Left lobe of liver (tissue), 2 donors: ENCODE measurements around the gene RFX5. TPM values are rescaled to one million over a fixed set of nuclear protein-coding genes. Genes with fewer than 3 reads are reported as not detected.
"Not testable (repeated sequence)": the region's sequence is repeated elsewhere in the genome, so short reads cannot be mapped to it uniquely, and the experiment has no call there.

Experiments
- ATAC-seq: fragments of 200-7000 bp; cut with Tn5 transposase; one replicate; pipeline ENCODE4 v1.9.1; 2020; ENCODE audit warnings: mild to moderate bottlenecking, moderate library complexity
- DNase-seq: peaks from one replicate; pipeline ENCODE4 v3.0.0-alpha.2; 2020; ENCODE audit warnings: low spot score
- total RNA-seq: library from RNA; stranded (reverse); gene quantifications from one replicate; pipeline ENCODE4 v1.2.1, GENCODE V29; 2021
- donor health status: DM: no; HTN: no; CAD: no; lungs with moderate emphysema.
- donor health status: DM: no; HTN: yes; CAD: no.

The RFX5 gene
- 12.2 TPM for total RNA-seq

DNA sequence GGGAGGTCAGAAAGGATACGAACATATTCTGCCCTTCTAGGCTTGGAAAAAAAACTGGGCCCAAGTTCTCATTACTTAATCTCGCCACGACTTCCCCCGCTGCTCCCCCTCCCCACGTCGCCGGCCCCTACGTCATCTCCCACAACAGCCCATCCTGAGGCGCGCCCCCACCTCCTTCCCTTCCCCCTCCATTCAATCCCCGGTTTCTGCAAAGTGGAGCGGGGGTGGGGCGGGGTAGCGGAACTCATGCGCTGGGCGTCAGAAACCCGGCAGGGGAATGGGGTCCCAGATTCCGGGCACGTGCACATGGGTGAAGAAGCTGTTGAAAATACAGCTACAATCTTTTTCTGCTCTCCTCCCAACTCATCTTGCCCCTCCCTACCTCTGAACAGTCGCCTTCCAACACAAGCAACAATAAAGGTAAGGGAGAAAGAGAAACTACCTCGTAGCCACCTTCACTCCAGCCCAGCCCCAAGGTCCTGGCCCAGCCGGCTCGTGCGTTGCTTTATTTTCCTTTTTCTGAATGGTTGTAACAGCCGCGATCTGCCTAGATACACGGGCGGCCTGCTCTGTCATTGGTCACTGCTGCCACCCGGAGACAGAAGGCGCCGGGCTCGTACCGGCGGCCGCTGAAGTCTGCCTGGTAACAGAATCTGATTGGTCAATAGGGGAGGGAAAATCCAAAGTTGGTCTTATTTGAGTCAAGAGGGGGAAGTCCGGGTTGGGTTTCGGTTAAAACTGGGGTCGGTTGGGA lies at the start of gene RFX5:
Gene RFX5 (minus strand): TSS at position 484 of the 754 bp plus-strand sequence. CDS start 932 bp downstream, outside the sequence.
- DNase-seq = peak; percentile 95
- peak; percentile 97 for ATAC-seq

DNA sequence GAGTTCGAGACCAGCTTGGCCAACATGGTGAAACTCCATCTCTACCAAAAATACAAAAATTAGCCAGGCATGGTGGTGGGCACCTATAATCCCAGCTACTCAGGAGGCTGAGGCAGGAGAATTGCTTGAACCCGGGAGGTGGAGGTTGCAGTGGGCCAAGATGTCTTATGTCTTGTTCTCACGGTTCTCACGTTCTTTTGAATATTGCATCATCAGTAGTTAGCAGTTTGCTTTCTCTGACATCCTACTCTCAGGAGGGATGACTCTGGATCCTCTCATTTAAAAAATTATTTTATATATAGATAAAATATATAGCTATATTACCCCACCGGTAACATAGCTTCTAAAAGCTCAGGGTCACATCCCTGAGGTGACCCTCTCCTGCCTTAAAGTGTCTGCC lies 49.2 kb upstream of the RFX5 start:
- ATAC-seq, DNase-seq: not testable (repeated sequence)

DNA sequence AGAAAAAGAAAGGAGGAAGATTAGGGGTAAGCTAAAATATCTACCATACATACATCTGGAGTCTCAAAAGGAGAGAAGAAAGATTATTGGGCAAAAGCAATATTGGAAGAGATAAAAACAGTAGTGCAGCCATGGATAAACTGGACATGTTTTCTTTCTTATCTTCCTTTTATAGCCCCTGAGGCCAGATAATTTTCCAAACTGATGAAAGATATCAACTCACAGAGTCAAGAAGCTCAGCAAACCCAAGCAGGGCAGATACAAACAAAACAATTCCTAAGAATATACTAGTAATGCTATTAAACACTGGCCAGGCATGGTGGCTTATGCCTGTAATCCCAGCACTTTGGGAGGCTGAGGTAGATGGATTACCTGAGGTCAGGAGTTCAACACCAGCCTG lies 46.5 kb upstream of the RFX5 start:
- no peak for ATAC-seq
- DNase-seq = no peak

DNA sequence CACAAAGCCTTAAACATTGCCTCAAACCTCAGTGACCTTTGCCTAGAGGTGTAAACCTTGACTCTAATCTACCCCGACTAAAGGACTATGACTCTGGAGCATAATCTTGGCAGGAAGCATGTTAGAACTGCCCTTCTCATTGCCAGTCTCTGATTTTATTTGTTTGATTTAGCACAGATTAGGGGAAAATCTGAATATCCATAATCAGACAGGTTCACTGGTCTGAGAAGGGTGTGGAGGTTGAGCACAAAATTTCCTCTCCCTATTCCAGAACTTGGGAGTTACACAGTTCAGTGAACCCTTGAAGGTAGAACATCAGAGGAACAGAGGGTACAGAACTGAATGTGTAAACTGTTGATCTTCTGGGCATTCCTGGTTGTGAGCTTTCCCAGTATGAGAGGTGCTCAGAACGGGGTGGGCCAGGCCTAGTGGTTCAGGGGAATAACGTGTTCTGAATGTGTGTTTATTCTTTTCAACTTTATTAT lies 44.1 kb upstream of the RFX5 start:
- ATAC-seq = peak; percentile 91
- DNase-seq = no peak

DNA sequence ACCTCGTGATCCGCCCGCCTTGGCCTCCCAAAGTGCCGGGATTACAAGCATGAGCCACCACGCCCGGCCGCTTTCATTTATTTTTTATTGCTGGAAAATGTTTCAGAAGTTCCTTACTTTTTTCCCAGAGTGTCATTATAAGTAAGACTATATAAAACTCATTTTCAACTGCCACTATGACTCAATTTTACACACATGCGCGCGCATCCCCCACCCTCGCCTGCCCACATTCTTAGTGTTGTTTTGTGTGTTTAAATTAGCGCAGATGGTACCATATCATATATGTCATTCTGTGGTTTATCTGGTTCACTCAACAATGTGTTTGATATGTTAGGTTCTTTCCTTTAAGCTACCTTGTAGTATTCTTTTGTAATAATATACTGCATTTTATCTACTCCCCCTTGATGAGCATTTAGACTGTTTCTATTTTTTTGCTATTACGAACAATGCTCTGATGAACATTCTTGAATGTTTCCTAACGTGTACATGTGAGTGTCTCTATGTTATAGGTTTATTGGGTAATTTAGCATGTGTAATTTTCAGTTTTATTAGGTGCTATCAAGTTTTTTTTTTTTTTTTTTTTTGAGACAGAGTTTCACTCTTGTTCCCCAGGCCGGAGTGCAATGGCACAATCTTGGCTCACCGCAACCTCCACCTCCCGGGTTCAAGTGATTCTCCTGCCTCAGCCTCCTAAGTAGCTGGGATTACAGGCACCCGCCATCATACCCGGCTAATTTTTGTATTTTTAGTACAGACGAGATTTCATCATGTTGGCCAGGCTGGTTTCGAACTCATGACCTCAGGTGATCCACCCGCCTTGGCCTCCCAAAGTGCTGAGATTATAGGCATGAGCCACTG lies 43.4 kb upstream of the RFX5 start:
- not testable (repeated sequence) for DNase-seq, ATAC-seq

DNA sequence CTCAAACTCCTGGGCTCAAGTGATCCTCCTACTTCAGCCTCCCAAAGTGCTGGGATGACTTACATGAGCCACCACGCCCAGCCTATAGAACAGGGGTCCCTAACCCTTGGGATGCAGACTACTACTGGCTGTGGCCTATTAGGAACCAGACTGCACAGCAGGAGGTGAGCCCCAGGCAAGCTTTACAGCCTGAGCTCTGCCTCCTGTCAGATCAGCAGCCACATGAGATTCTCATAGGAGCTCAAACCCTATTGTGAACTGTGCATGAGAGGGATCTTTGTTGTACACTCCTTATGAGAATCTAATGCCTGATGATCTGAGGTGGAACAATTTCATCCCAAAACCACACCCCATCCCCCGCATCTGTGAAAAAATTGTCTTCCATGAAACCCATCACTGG lies 39.0 kb upstream of the RFX5 start:
- no peak for ATAC-seq

DNA sequence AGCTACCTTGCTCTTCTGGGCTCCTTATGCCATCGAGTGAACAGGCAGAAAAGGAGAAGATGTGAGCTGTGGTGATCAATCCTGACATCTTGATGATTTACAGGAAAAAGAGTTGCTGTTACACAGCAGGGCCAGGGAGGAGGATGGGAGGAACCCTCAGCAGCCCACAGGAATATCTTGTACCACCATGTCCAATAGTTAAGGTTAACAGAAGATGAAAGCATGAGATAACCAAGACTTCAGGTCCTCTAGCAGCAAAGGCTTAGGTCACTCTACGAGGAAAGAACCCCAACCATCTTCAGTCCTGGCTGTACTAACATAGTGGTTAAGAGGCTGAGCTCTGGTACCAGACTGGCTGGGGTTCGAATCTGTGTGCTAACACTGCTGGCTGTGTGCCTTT lies 37.5 kb upstream of the RFX5 start:
- ATAC-seq (no peak), DNase-seq (no peak)

More for the DNA sequence above, 39.0 kb upstream of the RFX5 start:
- DNase-seq = no peak

DNA sequence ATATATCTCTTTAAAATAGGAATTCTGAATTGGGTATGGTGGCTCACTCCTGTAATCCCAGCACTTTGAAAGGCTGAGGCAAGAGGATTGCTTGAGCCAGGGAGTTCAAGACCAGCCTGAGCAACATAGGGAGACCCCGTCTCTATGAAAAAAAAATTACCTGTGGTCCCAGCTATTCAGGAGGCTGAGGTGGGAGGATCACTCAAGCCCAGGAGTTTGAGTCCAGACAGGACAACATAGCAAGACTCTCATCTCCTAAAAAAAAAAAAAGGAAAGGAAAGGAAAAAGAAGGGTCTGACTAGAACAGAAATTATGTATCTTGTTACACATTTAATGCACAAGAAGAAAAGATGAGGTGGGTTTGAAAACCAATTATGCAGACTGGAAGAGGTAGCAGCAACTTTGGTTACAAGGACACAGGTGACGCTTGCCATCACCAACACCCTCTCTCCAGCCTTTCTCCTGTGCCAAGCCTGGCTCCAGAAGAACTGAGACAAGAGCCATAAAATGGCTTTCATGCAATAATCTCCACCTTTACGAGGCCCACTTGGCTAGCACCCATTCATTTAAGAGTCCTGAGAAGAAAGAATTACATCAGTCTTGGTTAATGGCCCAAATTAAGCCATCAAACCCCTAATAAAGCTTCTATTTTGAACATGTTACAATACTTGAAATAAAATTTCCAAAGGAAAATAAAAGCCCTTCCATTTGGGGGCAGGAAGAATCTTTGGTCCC lies 30.3 kb upstream of the RFX5 start:
- ATAC-seq = no peak
- DNase-seq = no peak

DNA sequence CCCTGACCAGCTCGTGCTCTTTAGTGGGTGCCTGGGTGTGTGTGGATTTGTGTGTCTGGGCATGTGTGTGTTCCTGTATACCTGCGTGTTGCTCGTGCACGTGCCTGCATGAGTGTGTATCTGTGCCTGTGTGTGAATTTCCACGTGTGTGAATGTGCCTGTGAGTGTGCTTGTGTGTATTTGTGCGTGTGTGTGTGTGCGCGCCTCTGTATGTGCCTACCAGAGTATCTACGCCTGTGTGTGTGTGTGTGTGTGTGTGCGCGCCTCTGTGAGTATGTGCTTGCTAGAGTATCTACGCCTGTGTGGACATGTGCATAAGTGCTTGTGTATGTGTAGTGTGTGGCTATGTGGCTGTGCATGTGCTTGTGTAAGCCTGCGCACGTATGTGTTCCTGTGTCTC lies 26.1 kb upstream of the RFX5 start:
- no peak for DNase-seq

DNA sequence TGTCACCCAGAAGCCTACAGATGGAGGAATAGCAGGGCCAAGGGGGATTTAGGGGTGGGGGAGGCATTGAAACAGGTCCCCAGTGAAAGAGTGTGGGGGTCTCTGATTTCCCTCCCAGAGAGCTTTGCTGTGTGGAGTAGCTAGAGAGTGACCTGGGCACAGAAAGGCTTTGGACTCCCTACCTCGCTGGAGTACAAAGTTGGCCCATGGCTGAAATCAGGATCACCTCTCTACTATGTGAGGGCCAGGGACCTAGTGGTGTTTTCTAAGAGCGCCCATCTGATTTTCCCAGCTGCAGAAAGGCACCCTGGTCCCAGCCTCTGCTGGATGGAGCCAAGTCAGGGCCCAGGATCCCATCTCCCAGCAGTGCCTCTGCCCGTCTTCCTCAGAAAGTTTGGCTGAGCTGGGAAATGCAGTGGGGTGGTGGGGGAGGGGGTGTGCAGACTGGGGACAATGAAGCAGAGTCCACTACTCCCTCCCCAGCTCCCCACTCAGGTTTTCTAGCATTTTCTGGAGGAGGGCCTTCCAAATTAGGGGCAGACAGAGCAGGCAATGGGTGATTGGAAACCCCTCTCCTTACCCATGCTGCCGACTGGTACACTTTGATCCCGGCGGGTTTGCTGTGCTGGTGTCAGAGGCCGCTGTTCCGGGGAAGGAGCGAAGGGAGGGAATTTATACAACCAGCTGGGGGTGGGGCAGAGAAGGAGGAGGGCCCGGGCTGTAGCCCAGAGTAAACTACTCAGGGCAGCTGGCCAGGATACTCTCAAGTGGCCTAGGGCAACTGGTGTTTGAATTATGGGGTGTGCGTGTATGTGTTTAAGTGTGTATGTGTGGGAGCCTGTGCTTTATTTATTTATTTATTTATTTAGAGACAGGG lies 25.2 kb upstream of the RFX5 start, which contains the start of gene SELENBP1:
Gene SELENBP1 (minus strand): TSS at position 648 of the 877 bp plus-strand sequence. CDS start 64 bp downstream, at position 584.
- ATAC-seq (peak; percentile 69), DNase-seq (peak; percentile 95)

More for the DNA sequence above, 26.1 kb upstream of the RFX5 start:
- no peak for ATAC-seq

DNA sequence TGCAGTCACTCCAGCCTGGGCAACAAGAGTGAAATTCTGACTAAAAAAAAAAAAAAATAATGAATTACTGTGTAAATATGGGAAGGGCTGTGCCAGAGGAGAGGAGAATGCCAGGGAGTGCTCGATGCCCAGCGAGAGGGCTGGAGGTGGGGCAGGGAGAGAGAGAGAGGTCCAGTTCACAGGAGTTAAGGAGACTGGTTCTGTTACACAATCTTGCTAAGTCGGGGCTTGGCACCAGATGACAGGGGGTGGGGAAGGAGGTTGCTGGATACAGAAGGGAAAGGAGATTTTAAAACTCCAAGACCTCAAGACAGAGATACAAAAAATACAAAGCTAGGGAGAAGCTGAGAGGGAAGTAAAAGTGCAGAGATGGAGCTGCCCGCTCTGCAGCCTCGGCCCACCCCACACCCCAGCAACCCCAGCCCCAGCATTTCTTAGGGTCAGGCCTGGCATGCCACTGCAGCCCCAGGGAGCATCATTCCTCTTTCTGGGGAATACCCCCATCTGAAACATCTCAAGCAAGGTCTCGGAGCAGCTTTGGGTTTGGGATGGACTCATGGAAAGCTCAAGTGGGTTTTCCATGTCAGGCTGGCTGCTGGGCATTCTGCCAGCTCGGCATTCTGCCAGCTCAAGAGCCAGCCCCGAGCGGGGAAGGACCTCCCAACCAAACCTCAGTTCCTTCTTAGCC lies 24.5 kb upstream of the RFX5 start:
- ATAC-seq (peak; percentile 49), DNase-seq (peak; percentile 84)

DNA sequence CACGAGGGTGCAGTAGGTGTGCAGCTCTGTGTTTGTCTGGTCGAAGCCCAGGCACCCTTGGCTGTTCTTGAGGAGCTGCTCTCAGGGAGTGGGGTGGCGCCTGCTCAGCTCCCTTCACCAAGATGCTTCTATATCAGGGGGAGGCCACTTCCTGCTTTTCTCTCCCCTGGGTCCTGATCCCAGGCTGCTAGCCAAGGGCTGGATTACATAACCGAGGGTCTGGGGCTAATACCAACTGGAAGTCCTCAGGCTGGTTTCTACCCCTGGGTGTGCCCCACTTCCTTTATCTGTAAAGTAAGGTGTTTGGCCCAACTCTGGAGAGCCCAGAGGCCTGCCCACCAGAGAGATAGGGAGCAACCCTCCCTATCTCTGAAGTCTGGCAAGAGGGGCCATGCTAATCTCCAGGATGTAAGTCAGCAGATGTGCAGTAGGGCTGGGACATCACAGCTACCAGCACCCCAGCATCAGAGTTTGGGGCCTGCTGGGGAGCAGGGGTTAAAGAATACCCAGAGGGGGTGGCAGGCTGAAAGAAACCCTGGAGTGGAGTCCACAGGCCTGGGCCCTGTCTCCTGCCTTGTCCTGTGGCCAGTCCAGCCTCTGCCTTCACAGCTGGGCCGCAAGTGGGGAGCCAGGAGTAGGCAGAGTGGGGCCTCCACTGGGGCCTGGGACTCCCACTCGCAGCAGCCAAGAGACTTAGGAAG lies 23.3 kb upstream of the RFX5 start:
- DNase-seq (no peak), ATAC-seq (no peak)

DNA sequence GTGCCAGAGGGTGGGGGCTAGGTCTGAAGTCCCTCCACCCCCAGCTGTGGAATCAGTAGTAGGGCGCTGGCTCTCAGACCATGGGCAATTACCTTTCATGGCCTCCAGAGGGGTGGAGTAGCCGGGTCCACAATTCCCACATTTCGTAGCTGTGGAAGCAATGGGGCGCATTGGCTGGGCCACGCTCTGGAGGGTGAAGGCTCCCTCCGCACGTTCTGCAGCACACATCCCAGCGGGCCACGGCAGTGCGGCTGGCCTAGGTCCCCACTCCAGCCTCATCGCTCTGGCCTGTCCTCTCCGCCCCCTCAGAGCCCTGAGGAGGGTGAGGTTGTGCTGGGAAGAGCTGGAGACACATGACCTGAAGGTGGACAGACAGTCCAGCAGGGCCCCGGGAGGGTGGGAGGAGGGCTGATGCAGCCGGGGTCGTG lies 22.6 kb upstream of the RFX5 start:
- DNase-seq = no peak
- ATAC-seq = no peak

DNA sequence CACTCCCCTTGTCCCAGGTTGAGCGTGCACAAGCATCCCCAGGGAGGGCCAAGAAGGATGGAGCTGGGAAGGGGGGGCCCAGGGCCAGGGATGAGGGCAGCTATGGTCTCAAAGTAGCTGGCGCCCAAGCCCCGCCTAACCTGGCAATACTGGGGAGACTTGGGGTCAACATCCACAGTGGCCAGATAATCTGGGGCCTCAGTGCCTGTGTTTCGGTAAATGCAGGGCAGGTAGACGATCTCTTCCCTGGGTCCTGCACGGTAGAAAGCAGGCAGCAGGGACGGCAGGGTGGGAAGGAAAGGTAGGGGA lies 22.2 kb upstream of the RFX5 start:
- ATAC-seq = no peak
- no peak for DNase-seq

DNA sequence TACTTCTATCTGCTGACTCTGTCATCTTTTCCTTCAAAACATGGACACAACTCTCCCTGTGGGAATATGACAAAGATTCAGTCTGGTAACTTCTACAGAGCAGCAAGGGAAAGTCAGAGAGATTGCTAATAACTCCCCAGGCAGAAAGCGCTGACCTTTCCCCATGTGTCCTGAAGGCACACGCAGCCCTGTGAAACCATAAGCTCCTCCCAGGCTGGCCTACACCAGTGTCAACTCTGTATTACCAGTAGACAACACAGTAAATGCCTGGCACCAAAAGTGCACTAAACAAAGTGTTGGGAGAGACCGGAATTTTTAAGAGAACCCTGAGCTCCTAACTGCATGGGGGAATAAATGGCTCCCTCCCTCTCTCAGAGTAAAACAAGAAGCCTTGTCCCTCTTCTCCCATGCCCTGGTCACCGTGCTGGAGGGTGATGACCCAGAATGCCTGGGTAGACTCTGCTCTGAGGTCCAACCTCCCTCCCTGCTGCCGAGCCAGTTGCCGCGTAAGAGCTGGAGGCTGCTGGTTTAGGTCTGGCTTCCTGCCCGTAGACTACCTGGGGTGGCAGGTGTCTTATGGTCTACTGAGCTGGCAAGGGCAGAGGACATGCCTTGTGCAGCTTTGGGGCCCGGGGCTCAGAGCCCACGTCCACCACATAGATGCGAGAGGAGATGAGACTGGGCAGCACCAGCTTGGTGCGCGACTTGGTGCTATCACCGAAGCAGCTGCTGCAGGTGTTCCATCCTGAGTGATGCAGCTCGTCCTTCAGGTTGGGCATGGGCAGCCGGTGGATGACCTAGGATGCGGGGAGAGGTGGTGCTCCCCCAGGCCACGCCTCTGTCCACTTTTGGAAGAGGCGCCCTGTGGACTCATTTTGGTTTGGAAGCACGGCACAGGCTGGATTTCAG lies 21.6 kb upstream of the RFX5 start:
- DNase-seq = peak; percentile 89
- peak; percentile 58 for ATAC-seq

DNA sequence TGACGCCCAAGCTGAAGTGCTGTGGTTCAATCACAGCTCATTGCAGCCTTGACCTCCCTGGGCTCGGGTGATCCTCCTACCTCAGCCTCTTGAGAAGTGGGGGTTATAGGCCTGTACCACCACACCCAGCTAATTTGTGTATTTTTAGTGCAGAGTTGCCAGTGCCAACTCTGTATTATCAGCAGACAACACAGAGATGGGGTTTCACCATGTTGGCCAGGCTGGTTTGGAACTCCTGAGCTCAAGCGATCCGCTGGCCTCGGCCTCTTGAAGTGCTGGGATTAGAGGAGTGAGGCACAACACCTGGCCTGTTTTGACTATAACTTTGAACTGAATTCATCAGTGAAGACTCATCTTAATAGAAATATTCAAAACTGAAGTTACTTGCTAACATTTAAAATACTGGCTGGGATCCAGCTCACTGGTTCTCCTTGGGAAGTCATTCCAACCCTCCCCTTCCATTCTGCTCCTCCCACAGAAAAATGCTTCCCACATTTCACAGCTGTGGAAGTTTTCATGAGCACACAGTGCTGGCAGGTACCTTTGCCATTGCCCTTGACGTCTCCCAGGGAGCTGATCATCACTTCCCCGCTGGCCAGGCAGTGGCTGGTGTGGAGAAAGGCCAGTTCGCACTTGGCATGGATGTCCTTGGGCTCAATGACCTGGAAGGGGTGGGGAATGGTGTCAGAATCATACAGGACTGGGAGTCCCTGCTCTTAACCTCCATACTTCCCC lies 20.8 kb upstream of the RFX5 start:
- peak; percentile 41 for ATAC-seq
- DNase-seq = peak; percentile 84

DNA sequence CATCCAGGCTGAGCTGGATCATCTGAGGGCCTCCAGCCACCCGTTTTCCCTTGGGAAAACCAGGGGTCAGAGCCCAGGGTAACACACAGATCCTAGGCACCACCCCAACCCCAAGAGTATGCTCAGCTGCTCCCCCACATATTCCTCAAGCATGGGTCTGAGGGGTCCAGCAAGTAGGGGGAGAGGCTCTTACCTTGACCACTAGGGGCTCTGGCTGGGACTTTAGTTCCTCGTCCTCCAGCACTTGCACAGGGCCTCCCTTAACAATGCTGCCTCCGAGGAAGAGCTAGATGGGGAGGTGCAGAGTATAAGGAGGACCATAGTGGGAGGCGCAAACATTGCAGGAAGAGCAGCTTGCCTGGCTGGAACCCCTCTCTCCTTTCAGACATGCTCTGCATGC lies 17.9 kb upstream of the RFX5 start:
- DNase-seq (no peak), ATAC-seq (no peak)
